ENCODE results near the gene RABL2B.

Gene RABL2B

DNA sequence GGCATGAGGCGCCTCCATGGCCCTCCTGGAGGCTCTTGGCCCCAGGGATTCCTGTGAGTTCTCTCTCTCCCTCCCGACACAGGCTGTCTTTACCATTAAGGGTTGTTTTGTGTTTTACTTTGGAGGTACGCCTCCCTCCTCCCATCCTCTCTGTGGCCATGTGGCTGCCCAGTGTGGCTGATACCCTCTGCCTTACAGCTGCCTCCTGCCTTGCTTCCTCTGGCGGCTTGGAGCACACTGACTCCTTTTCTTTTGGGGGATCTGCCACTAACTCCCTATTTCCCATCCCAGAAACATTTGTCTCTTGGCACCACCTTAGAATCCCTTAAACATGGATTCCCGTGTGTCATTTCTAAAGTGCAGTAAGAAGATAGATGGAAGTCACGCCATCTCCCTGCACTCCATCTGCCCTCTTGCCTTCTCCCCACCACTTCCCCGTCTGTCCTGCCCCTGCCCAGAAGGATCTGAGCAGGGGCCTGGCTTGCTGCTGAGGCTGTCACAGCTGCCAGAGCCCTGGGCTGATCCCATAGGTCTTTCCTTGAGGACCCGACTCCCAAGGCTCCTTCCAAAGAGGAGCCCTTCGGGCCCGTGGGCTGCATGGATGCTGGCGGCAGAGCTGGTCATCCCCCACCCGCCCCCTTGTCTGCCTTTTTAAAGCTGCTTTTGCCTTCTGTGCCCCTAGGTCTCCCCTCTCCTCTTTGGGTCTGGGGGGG is 60.6 kb downstream of the RABL2B start:
- no peak for DNase-seq (ENCODE audit: low read depth)

DNA sequence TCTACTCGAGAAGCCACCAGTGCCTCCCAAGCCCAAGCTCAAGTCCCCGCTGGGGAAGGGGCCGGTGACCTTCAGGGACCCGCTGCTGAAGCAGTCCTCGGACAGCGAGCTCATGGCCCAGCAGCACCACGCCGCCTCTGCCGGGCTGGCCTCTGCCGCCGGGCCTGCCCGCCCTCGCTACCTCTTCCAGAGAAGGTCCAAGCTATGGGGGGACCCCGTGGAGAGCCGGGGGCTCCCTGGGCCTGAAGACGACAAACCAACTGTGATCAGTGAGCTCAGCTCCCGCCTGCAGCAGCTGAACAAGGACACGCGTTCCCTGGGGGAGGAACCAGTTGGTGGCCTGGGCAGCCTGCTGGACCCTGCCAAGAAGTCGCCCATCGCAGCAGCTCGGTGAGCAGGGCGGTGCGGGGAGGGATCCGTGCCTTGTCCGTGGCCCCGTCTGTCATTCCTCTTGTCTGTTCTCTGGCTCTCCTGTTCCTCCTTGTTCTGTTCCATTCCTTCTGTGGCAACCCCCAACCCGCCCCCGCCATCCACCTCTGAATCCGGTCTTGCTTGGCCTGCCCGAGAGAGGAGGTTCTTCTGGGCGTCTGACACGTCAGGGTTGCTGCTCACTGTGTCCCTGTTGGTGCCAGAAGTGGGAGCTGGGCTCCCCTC is 61.3 kb downstream of the RABL2B start:
- no peak for DNase-seq (ENCODE audit: low read depth)

DNA sequence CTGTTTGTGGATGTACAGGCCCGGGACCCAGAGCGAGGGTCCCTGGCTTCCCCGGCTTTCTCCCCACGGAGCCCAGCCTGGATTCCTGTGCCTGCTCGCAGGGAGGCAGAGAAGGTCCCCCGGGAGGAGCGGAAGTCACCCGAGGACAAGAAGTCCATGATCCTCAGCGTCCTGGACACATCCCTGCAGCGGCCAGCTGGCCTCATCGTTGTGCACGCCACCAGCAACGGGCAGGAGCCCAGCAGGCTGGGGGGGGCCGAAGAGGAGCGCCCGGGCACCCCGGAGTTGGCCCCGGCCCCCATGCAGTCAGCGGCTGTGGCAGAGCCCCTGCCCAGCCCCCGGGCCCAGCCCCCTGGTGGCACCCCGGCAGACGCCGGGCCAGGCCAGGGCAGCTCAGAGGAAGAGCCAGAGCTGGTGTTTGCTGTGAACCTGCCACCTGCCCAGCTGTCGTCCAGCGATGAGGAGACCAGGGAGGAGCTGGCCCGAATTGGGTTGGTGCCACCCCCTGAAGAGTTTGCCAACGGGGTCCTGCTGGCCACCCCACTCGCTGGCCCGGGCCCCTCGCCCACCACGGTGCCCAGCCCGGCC is 62.1 kb downstream of the RABL2B start:
- DNase-seq (ENCODE audit: low read depth), result no peak

DNA sequence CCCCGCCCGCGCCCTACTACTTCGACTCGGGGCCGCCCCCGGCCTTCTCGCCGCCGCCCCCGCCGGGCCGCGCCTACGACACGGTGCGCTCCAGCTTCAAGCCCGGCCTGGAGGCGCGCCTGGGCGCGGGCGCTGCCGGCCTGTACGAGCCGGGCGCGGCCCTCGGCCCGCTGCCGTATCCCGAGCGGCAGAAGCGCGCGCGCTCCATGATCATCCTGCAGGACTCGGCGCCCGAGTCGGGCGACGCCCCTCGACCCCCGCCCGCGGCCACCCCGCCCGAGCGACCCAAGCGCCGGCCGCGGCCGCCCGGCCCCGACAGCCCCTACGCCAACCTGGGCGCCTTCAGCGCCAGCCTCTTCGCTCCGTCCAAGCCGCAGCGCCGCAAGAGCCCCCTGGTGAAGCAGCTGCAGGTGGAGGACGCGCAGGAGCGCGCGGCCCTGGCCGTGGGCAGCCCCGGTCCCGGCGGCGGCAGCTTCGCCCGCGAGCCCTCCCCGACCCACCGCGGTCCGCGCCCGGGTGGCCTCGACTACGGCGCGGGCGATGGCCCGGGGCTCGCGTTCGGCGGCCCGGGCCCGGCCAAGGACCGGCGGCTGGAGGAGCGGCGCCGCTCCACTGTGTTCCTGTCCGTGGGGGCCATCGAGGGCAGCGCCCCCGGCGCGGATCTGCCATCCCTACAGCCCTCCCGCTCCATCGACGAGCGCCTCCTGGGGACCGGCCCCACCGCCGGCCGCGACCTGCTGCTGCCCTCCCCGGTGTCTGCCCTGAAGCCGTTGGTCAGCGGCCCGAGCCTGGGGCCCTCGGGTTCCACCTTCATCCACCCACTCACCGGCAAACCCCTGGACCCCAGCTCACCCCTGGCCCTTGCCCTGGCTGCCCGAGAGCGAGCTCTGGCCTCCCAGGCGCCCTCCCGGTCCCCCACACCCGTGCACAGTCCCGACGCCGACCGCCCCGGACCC is 62.9 kb downstream of the RABL2B start:
- peak; percentile 31 for DNase-seq (ENCODE audit: low read depth)

DNA sequence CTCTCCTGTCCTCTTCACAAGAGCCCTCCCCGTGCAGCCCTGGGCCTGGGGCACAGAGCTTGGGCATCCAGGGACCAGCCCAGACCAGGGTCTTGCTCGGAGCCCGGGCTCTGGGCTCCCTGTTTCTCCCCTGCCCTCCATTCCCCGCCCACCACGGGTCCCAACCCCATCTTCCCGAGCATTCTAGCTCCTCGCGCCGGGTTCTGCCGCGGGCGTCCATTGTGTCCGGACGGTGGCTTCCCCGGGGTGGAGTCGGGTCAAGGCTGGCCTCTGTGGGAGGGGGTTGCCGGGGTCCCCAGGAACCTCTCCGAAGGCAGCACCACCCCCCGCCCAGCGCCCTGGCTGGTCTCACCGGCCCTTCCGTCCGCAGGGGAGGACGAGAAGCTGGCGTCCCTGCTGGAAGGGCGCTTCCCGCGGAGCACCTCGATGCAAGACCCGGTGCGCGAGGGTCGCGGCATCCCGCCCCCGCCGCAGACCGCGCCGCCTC is 63.6 kb downstream of the RABL2B start:
- no peak for DNase-seq (ENCODE audit: low read depth)

DNA sequence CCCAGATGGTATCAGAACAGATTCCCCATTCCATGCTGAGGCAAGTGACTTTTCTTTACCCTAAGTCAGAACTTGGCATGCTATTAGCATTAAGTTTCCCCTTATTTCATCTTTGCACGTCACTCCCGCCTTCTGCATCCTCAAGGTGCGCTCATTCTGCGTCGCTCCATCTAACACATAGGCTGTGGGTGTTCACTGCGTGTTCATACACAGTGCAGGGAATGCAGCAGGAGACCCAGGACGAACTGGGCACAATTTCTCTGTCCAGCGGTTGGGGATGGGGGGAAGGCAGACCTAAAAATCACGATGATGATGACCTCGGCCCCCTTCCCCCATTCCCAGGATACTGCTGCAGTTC is 65.1 kb downstream of the RABL2B start:
- DNase-seq (ENCODE audit: low read depth), result no peak

DNA sequence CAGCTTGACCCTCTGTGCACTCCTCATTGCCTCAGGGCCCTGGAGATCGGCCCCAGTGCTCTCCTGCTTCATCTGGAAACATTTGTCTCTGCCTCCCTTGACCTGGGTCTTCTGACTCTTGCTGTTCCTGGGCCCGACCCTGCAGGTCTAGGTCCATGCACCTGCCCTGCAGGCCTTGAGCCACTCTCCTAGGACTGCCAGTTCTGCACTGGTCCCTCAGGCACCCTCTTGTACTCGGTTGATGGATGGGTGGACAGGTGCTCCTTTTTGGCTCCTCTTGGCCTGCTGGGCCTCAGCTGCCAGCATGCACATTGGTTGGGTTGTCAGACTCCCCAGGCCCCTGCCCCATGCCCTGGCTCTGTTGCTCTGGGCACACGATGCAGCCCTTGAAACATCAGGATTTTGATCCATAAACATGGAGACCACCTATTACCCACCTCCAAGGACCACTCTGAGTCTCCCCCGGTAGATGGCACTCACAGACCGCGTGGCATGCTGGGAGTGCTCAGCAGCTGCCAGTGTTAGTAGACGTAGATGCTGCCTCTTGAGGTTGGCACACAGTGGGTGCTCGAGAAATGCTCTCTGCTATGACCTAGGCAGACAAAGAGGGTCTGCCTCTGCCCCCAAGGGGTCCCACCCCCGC is 65.6 kb downstream of the RABL2B start:
- DNase-seq (ENCODE audit: low read depth), result no peak
